WTC11 (cell line): ENCODE data around the gene MAST4. TPM values are rescaled to one million over a fixed set of nuclear protein-coding genes. Genes with fewer than 3 reads are reported as not detected.

Source experiments
- ATAC-seq: fragments of 200-7000 bp; cut with Tn5 transposase; 2 replicates; pipeline ENCODE4 v1.10.0; 2021; ENCODE audit warnings: mild to moderate bottlenecking, moderate library complexity
- CTCF ChIA-PET: fragments of 300-600 bp; sonication (Branson Sonifier 250); formaldehyde crosslinking; loops from one replicate; lab custom pipeline; 2021; ENCODE audit warnings: antibody characterized with exemption; lab: Charles Lee
- POLR2A ChIA-PET: fragments of 350-600 bp; sonication (Branson Sonifier 250); formaldehyde crosslinking; loops from one replicate; lab custom pipeline; 2021; ENCODE audit warnings: antibody characterized with exemption; lab: Charles Lee
- DNase-seq: peaks from one replicate; pipeline ENCODE4 v3.0.0; 2021; ENCODE audit warnings: low spot score
- H3K27ac Mint-ChIP-seq: 2 replicates; pipeline ENCODE4 v1.8.0; 2021; ENCODE audit warnings: mixed read lengths
- H3K27me3 Mint-ChIP-seq: 2 replicates; pipeline ENCODE4 v1.8.0; 2021; ENCODE audit warnings: low read depth, mild to moderate bottlenecking, moderate library complexity, mixed read lengths
- H3K36me3 Mint-ChIP-seq: 2 replicates; pipeline ENCODE4 v1.8.0; 2021; ENCODE audit warnings: mixed read lengths
- H3K4me1 Mint-ChIP-seq: 2 replicates; pipeline ENCODE4 v1.8.0; 2022; ENCODE audit warnings: mixed read lengths
- H3K4me3 Mint-ChIP-seq: 2 replicates; pipeline ENCODE4 v1.8.0; 2021; ENCODE audit warnings: mild to moderate bottlenecking, moderate library complexity, mixed read lengths
- H3K9me3 Mint-ChIP-seq: 2 replicates; pipeline ENCODE4 v1.8.0; 2021; ENCODE audit warnings: mixed read lengths
- CBFB ChIP-seq: sonication (generic); formaldehyde crosslinking; IDR thresholded peaks from 2 replicates; pipeline ENCODE4 v1.8.1; 2022; ENCODE audit warnings: mild to moderate bottlenecking, low read depth, missing genetic modification reagents
- CREM ChIP-seq: sonication (generic); formaldehyde crosslinking; IDR thresholded peaks from 2 replicates; pipeline ENCODE4 v1.8.1; 2022; ENCODE audit warnings: mild to moderate bottlenecking, missing genetic modification reagents, moderate library complexity
- ELF4 ChIP-seq: sonication (generic); formaldehyde crosslinking; IDR thresholded peaks from 2 replicates; pipeline ENCODE4 v1.8.1; 2022; ENCODE audit warnings: low read depth, mild to moderate bottlenecking, moderate library complexity, missing genetic modification reagents
- NR2C2 ChIP-seq: sonication (generic); formaldehyde crosslinking; IDR thresholded peaks from 2 replicates; pipeline ENCODE4 v1.8.0; 2022; ENCODE audit warnings: mild to moderate bottlenecking, missing genetic modification reagents
- PRRX2 ChIP-seq: fragments of 250-450 bp; sonication (Bioruptor Pico); IDR thresholded peaks from 2 replicates; pipeline ENCODE4 v1.8.0; 2021; ENCODE audit warnings: mild to moderate bottlenecking
- SMAD3 ChIP-seq: sonication (generic); formaldehyde crosslinking; IDR thresholded peaks from 2 replicates; pipeline ENCODE4 v1.8.0; 2022; ENCODE audit warnings: missing genetic modification reagents, mild to moderate bottlenecking, borderline replicate concordance
- SOX15 ChIP-seq: fragments of 250-450 bp; sonication (Bioruptor Pico); IDR thresholded peaks from 2 replicates; pipeline ENCODE4 v1.9.0; 2021; ENCODE audit warnings: mild to moderate bottlenecking
- TEAD1 ChIP-seq: sonication (generic); formaldehyde crosslinking; IDR thresholded peaks from 2 replicates; pipeline ENCODE4 v1.8.0; 2022; ENCODE audit warnings: mild to moderate bottlenecking, missing genetic modification reagents
- TEAD4 ChIP-seq: sonication (generic); formaldehyde crosslinking; IDR thresholded peaks from 2 replicates; pipeline ENCODE4 v1.8.0; 2022; ENCODE audit warnings: mild to moderate bottlenecking, missing genetic modification reagents
- TP53 ChIP-seq: sonication (generic); formaldehyde crosslinking; IDR thresholded peaks from 2 replicates; pipeline ENCODE4 v1.8.1; 2023; ENCODE audit warnings: mild to moderate bottlenecking, missing genetic modification reagents
- ZBTB21 ChIP-seq: sonication (generic); formaldehyde crosslinking; IDR thresholded peaks from 2 replicates; pipeline ENCODE4 v1.8.1; 2023; ENCODE audit warnings: mild to moderate bottlenecking, missing genetic modification reagents, borderline replicate concordance
- ZNF396 ChIP-seq: fragments of 250-450 bp; sonication (Bioruptor Pico); IDR thresholded peaks from 2 replicates; pipeline ENCODE4 v1.8.0; 2021; ENCODE audit warnings: mild to moderate bottlenecking, moderate library complexity, borderline replicate concordance
- total RNA-seq: library from RNA; stranded (reverse); gene quantifications from 3 replicates; pipeline ENCODE4 v1.2.3, GENCODE V29; 2021
- TF ChIP-seq, protein P1 (sequence below): sonication (generic); formaldehyde crosslinking; IDR thresholded peaks from 2 replicates; pipeline ENCODE4 v1.8.1; 2022; ENCODE audit warnings: low read depth, missing genetic modification reagents, borderline replicate concordance
- TF ChIP-seq, protein P2 (sequence below): sonication (generic); formaldehyde crosslinking; IDR thresholded peaks from 2 replicates; pipeline ENCODE4 v1.8.1; 2022; ENCODE audit warnings: mild to moderate bottlenecking, missing genetic modification reagents, moderate library complexity, borderline replicate concordance
- TF ChIP-seq, protein P3 (sequence below): fragments of 250-450 bp; sonication (Bioruptor Pico); IDR thresholded peaks from 2 replicates; pipeline ENCODE4 v1.9.0; 2021; ENCODE audit warnings: mild to moderate bottlenecking, borderline replicate concordance
- TF ChIP-seq, protein P4 (sequence below): fragments of 250-450 bp; sonication (Bioruptor Pico); IDR thresholded peaks from 2 replicates; pipeline ENCODE4 v1.9.0; 2021; ENCODE audit warnings: moderate library complexity, mild to moderate bottlenecking, inconsistent platforms, borderline replicate concordance
- TF ChIP-seq, protein P5 (sequence below): sonication (generic); formaldehyde crosslinking; IDR thresholded peaks from 2 replicates; pipeline ENCODE4 v1.8.0; 2022; ENCODE audit warnings: missing genetic modification reagents

The MAST4 gene
- total RNA-seq, 1 experiment from 2014 or later: 8.0 TPM

DNA sequence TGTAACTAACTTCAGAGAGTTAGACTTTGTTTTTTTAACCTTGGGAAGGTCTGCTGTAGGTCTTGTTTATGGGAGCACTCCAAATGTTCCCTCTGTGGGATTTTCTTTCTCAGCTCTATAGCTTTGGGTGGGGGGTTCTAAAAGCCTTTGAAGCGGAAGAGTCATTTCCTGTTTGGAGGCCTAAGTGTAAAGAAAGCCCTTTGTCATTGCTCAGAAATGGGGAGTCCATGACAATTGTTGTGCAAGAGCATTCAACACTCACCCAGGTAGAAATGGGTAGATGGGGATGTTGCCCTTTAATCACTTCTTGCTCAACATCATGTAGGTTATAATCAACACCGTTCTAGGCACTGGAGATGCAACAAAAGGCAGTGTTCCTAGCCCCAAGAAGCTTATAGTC, 30.3 kb upstream of the MAST4 start:
- TF ChIP-seq, protein P1, sequence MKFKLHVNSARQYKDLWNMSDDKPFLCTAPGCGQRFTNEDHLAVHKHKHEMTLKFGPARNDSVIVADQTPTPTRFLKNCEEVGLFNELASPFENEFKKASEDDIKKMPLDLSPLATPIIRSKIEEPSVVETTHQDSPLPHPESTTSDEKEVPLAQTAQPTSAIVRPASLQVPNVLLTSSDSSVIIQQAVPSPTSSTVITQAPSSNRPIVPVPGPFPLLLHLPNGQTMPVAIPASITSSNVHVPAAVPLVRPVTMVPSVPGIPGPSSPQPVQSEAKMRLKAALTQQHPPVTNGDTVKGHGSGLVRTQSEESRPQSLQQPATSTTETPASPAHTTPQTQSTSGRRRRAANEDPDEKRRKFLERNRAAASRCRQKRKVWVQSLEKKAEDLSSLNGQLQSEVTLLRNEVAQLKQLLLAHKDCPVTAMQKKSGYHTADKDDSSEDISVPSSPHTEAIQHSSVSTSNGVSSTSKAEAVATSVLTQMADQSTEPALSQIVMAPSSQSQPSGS (CRISPR knock-in tag): no peak
- TF ChIP-seq, protein P2, sequence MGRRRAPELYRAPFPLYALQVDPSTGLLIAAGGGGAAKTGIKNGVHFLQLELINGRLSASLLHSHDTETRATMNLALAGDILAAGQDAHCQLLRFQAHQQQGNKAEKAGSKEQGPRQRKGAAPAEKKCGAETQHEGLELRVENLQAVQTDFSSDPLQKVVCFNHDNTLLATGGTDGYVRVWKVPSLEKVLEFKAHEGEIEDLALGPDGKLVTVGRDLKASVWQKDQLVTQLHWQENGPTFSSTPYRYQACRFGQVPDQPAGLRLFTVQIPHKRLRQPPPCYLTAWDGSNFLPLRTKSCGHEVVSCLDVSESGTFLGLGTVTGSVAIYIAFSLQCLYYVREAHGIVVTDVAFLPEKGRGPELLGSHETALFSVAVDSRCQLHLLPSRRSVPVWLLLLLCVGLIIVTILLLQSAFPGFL (CRISPR knock-in tag): no peak
- no peak for TF ChIP-seq TEAD1 (CRISPR knock-in tag)
- TF ChIP-seq, protein P3, sequence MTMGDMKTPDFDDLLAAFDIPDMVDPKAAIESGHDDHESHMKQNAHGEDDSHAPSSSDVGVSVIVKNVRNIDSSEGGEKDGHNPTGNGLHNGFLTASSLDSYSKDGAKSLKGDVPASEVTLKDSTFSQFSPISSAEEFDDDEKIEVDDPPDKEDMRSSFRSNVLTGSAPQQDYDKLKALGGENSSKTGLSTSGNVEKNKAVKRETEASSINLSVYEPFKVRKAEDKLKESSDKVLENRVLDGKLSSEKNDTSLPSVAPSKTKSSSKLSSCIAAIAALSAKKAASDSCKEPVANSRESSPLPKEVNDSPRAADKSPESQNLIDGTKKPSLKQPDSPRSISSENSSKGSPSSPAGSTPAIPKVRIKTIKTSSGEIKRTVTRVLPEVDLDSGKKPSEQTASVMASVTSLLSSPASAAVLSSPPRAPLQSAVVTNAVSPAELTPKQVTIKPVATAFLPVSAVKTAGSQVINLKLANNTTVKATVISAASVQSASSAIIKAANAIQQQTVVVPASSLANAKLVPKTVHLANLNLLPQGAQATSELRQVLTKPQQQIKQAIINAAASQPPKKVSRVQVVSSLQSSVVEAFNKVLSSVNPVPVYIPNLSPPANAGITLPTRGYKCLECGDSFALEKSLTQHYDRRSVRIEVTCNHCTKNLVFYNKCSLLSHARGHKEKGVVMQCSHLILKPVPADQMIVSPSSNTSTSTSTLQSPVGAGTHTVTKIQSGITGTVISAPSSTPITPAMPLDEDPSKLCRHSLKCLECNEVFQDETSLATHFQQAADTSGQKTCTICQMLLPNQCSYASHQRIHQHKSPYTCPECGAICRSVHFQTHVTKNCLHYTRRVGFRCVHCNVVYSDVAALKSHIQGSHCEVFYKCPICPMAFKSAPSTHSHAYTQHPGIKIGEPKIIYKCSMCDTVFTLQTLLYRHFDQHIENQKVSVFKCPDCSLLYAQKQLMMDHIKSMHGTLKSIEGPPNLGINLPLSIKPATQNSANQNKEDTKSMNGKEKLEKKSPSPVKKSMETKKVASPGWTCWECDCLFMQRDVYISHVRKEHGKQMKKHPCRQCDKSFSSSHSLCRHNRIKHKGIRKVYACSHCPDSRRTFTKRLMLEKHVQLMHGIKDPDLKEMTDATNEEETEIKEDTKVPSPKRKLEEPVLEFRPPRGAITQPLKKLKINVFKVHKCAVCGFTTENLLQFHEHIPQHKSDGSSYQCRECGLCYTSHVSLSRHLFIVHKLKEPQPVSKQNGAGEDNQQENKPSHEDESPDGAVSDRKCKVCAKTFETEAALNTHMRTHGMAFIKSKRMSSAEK: no peak
- no peak for TF ChIP-seq PRRX2 (CRISPR knock-in tag)
- TF ChIP-seq, protein P4, sequence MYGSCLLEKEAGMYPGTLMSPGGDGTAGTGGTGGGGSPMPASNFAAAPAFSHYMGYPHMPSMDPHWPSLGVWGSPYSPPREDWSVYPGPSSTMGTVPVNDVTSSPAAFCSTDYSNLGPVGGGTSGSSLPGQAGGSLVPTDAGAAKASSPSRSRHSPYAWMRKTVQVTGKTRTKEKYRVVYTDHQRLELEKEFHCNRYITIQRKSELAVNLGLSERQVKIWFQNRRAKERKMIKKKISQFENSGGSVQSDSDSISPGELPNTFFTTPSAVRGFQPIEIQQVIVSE: no peak
- TF ChIP-seq SMAD3 (CRISPR knock-in tag): no peak
- TF ChIP-seq ZBTB21: no peak
- no peak for TF ChIP-seq TP53
- TF ChIP-seq SOX15 (CRISPR knock-in tag): no peak
- TF ChIP-seq, protein P5, sequence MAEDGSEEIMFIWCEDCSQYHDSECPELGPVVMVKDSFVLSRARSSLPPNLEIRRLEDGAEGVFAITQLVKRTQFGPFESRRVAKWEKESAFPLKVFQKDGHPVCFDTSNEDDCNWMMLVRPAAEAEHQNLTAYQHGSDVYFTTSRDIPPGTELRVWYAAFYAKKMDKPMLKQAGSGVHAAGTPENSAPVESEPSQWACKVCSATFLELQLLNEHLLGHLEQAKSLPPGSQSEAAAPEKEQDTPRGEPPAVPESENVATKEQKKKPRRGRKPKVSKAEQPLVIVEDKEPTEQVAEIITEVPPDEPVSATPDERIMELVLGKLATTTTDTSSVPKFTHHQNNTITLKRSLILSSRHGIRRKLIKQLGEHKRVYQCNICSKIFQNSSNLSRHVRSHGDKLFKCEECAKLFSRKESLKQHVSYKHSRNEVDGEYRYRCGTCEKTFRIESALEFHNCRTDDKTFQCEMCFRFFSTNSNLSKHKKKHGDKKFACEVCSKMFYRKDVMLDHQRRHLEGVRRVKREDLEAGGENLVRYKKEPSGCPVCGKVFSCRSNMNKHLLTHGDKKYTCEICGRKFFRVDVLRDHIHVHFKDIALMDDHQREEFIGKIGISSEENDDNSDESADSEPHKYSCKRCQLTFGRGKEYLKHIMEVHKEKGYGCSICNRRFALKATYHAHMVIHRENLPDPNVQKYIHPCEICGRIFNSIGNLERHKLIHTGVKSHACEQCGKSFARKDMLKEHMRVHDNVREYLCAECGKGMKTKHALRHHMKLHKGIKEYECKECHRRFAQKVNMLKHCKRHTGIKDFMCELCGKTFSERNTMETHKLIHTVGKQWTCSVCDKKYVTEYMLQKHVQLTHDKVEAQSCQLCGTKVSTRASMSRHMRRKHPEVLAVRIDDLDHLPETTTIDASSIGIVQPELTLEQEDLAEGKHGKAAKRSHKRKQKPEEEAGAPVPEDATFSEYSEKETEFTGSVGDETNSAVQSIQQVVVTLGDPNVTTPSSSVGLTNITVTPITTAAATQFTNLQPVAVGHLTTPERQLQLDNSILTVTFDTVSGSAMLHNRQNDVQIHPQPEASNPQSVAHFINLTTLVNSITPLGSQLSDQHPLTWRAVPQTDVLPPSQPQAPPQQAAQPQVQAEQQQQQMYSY (CRISPR knock-in tag): no peak
- TF ChIP-seq NR2C2 (CRISPR knock-in tag): no peak
- TF ChIP-seq ZNF396 (CRISPR knock-in tag): no peak
- TF ChIP-seq ELF4 (CRISPR knock-in tag): no peak
- no peak for TF ChIP-seq TEAD4 (CRISPR knock-in tag)
- no peak for TF ChIP-seq CREM (CRISPR knock-in tag)
- TF ChIP-seq CBFB (CRISPR knock-in tag): no peak
- no peak overlapping the region for H3K27ac Mint-ChIP-seq
- H3K27me3 Mint-ChIP-seq: no peaks in the 10 kb centered on the region; the same call in 1 of the 2 replicates
- ChIA-PET POLR2A (no interaction called here), CTCF (interaction anchor here (1.8 kb wide), 1 partner anchor 259 kb away, joined by 6 read pairs; no protein-coding TSS in a partner anchor)
- DNase-seq: no peak
- no peak overlapping the region for H3K4me3 Mint-ChIP-seq
- H3K9me3 Mint-ChIP-seq: peaks cover 26% of the 10 kb centered on the region
- H3K4me1 Mint-ChIP-seq: peaks cover 27% of the 10 kb centered on the region
- peak; percentile 69 for ATAC-seq
- peaks cover 11% of the 10 kb centered on the region for H3K36me3 Mint-ChIP-seq
